GM23338 (cell line): ENCODE results near the gene NME9.

ENCODE experiments used
- CTCF ChIP-seq, 2 experiments: fragments of 200-600 bp in 1 of 2; sonication (generic) in 1 of 2; conservative IDR thresholded peaks; 2 replicates each; pipeline versions ENCODE4 v1.5.1 to v1.6.1; 2016 to 2017; ENCODE audit warnings: antibody characterized with exemption in 2 of 2, low read depth in 2 of 2, mild to moderate bottlenecking in 2 of 2, moderate library complexity in 1 of 2
- EZH2 ChIP-seq: fragments of 200-600 bp; sonication (generic); IDR thresholded peaks from one replicate; pipeline ENCODE4 v1.8.0; 2017; ENCODE audit warnings: antibody characterized with exemption, mild to moderate bottlenecking, low read depth; ENCODE audit not compliant: unreplicated experiment
- EZH2phosphoT487 ChIP-seq: fragments of 200-600 bp; sonication (generic); IDR thresholded peaks from one replicate; pipeline ENCODE4 v1.8.1; 2018; ENCODE audit warnings: antibody characterized with exemption; ENCODE audit not compliant: unreplicated experiment
- POLR2AphosphoS5 ChIP-seq: IDR thresholded peaks from 2 replicates; pipeline ENCODE4 v1.6.1; 2016; ENCODE audit warnings: antibody characterized with exemption, low read depth

- TF ChIP-seq POLR2AphosphoS5 = no peak
- no peak for TF ChIP-seq CTCF (conservative IDR thresholded peaks at IDR 0.05; ENCODE audit: low read depth in 2 of 2)
- no peak for TF ChIP-seq EZH2
- TF ChIP-seq EZH2phosphoT487 = no peak
Observed at GRCh38 chr3:138373087-138373735, 43.6 kb upstream of the NME9 start.
